Nephron progenitor cell (in vitro differentiated cells): ENCODE results near the gene SNX21.

Source experiments
- DNase-seq: peaks from one replicate; pipeline ENCODE4 v3.0.0; 2021
- H3K27ac Mint-ChIP-seq: 2 replicates; pipeline ENCODE4 v1.8.0; 2021; ENCODE audit warnings: mild to moderate bottlenecking, moderate library complexity, mixed read lengths
- H3K27me3 Mint-ChIP-seq: 2 replicates; pipeline ENCODE4 v1.8.0; 2021; ENCODE audit warnings: mild to moderate bottlenecking, low read depth, mixed read lengths; ENCODE audit not compliant: poor library complexity
- H3K36me3 Mint-ChIP-seq: 2 replicates; pipeline ENCODE4 v1.8.0; 2021; ENCODE audit warnings: low read depth, mixed read lengths
- H3K4me1 Mint-ChIP-seq: 2 replicates; pipeline ENCODE4 v1.8.0; 2021; ENCODE audit warnings: mixed read lengths
- H3K4me3 Mint-ChIP-seq: 2 replicates; pipeline ENCODE4 v1.8.0; 2021; ENCODE audit warnings: mild to moderate bottlenecking, moderate library complexity, mixed read lengths
- H3K9me3 Mint-ChIP-seq: 2 replicates; pipeline ENCODE4 v1.8.0; 2021; ENCODE audit warnings: mild to moderate bottlenecking, moderate library complexity, mixed read lengths
- TF ChIP-seq, protein P1 (sequence below): fragments of 200-600 bp; sonication (generic); IDR thresholded peaks from 2 replicates; pipeline ENCODE4 v1.5.0; 2021; ENCODE audit warnings: antibody characterized with exemption

The SNX21 gene

DNA sequence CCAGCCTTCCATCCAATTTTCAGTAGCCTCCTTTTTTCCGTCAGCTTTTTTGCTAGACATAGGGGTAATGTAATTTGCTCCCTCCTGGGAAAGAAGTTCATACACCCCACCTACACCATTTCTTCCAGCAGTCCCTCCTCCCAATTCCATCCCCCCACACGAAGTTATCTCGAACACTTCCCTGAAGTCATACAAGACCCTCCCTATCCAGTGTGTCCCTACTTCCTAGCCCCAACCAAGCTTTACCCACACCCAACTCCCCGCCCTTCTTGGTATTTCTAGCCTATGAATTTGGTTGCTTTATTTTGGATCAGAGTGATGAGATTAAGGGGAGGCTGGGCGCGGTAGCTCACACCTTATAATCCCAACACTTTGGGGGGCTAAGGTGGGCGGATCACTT, 20.1 kb upstream of the SNX21 start:
- peak overlapping the region; percentile 86 for H3K27ac Mint-ChIP-seq
- peak overlapping the region; percentile 98 for H3K4me3 Mint-ChIP-seq
- no peak for DNase-seq
- TF ChIP-seq, protein P1, sequence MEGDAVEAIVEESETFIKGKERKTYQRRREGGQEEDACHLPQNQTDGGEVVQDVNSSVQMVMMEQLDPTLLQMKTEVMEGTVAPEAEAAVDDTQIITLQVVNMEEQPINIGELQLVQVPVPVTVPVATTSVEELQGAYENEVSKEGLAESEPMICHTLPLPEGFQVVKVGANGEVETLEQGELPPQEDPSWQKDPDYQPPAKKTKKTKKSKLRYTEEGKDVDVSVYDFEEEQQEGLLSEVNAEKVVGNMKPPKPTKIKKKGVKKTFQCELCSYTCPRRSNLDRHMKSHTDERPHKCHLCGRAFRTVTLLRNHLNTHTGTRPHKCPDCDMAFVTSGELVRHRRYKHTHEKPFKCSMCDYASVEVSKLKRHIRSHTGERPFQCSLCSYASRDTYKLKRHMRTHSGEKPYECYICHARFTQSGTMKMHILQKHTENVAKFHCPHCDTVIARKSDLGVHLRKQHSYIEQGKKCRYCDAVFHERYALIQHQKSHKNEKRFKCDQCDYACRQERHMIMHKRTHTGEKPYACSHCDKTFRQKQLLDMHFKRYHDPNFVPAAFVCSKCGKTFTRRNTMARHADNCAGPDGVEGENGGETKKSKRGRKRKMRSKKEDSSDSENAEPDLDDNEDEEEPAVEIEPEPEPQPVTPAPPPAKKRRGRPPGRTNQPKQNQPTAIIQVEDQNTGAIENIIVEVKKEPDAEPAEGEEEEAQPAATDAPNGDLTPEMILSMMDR: no peak
- H3K27me3 Mint-ChIP-seq: no peaks in the 10 kb centered on the region
- H3K4me1 Mint-ChIP-seq: peaks cover 41% of the 10 kb centered on the region
- no peaks in the 10 kb centered on the region for H3K9me3 Mint-ChIP-seq
- H3K36me3 Mint-ChIP-seq: peaks cover 62% of the 10 kb centered on the region

DNA sequence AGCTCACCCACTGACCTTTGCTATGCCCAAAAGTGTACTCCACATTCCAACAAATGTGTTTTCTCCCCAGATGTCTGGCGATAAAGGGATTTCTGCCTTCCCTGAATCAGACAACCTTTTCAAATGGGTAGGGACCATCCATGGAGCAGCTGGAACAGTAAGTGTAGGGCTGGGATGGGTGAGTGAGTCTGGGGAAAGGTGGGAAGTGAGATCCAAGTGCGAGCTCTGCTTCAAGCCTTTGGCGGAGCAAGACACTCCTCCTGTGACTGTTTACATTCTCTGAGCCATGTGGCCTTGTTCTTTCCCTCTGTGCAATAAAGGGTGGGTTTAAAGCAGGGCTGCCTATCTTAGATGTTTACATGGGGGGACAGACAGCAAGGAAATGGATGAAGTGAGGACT, 19.3 kb upstream of the SNX21 start:
- peaks cover under 1% of the 10 kb centered on the region for H3K27me3 Mint-ChIP-seq
- H3K4me1 Mint-ChIP-seq: peaks cover 41% of the 10 kb centered on the region
- DNase-seq: no peak
- TF ChIP-seq, protein P1: no peak
- peak overlapping the region; percentile 19 for H3K27ac Mint-ChIP-seq
- no peaks in the 10 kb centered on the region for H3K9me3 Mint-ChIP-seq
- H3K36me3 Mint-ChIP-seq: peaks cover 55% of the 10 kb centered on the region
- peak overlapping the region; percentile 30 for H3K4me3 Mint-ChIP-seq

DNA sequence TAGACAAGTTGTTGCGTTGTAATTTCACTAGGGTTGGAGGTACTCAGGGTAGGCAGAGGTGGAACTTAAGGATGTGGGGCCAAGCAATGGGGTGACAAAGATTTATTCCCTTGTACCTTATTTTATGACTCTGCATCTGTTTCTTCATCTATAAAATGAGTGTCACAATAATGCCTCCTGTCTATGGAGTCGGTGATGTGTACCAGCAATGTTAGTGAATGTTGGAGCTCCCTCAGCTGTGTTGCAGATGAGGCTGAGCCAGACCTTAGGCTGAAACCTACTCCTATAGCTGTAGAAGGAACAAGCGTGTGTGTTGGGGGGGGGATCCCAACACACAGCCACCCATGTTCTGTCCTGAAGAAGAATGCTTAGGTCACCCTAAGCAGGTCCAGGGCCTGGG, 16.6 kb upstream of the SNX21 start:
- TF ChIP-seq, protein P1: no peak
- Mint-ChIP-seq H3K27ac (peak overlapping the region; percentile 95), H3K36me3 (peaks cover 28% of the 10 kb centered on the region), H3K9me3 (no peaks in the 10 kb centered on the region), H3K4me1 (peaks cover 43% of the 10 kb centered on the region), H3K4me3 (no peak overlapping the region), H3K27me3 (peaks cover 7% of the 10 kb centered on the region)
- no peak for DNase-seq

DNA sequence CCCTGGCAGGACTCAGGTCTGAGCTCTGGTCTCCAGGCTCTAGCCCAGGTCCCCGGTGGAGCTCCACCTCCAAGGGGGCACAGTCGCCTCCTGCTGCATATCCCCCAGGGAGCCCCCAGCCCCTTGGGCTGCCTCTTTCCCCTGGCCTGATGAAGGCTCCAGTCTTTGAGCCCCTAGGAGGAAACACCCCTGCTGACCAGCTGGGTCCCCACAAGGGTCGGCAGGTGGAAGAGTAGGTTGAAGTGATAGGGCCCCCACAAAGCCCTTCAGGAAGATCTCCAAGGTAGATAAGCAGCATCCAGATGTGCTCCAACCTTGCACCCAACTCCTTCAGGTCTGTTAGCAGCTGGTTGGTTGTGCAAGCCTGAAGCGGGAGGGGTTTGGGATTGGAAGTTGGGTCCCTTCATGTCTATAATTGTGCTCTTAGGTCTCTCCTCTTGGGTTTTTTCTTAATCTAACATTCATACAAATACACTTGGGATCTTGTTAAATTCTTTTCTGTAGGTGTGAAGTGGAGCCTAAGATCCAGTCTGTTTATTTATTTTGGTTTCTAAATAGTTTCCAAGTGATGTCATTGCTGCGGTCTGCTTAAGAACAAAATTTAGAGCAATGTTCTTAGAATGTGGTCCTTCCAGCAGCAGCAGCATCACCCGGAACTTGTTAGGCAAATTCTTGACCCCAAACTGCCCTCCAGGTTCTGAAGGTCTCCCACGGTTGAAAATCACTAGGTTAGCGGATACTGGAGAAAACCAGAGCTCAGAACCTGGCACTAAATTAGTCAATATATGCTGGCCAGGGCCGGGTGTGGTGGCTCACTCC, 16.0 kb upstream of the SNX21 start:
- TF ChIP-seq, protein P1: no peak
- no peak overlapping the region for H3K4me3 Mint-ChIP-seq
- peaks cover 26% of the 10 kb centered on the region for H3K36me3 Mint-ChIP-seq
- DNase-seq: no peak
- peaks cover 11% of the 10 kb centered on the region for H3K27me3 Mint-ChIP-seq
- H3K4me1 Mint-ChIP-seq: peaks cover 49% of the 10 kb centered on the region
- H3K9me3 Mint-ChIP-seq: no peaks in the 10 kb centered on the region
- H3K27ac Mint-ChIP-seq: peak overlapping the region; percentile 88

DNA sequence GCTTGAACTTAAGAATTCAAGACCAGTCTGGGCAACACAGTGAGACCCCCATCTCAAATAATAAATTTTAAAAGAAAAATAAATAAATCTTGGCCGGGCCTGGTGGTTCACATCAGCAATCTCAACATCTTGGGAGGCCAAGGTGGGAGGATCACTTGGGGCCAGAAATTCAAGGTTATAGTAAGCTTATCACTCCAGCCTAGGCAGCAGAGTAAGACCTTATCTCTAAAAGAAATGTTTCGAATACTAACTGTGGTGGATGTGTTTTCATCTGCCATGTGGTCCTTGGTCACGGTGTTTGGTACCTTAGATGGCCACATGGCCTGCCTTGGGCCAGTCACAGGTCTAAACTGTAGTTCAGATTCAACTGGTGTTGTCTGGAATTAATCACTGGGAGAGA, 15.4 kb upstream of the SNX21 start:
- Mint-ChIP-seq H3K27ac (no peak overlapping the region), H3K4me1 (peaks cover 47% of the 10 kb centered on the region), H3K36me3 (peaks cover 22% of the 10 kb centered on the region), H3K4me3 (no peak overlapping the region), H3K9me3 (no peaks in the 10 kb centered on the region), H3K27me3 (peaks cover 17% of the 10 kb centered on the region)
- no peak for DNase-seq
- TF ChIP-seq, protein P1: no peak

DNA sequence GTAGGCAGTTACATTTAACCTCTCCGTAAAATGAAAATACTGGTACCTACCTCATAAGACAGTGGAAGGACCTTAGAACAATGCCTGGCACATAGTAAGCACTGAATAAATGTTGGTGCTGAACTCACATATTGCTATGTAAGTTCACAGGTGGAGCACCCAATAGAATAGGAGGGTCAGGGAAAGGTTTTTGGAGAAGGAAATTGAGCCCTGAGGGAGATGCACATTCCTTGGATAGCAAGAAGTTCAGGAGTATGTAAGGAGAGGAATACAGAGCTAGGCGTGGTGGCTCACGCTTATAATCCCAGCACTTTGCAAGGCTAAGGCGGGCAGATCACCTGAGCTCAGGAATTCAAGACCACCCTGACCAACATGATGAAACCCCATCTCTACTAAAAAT, 14.1 kb upstream of the SNX21 start:
- H3K27ac Mint-ChIP-seq: no peak overlapping the region
- H3K9me3 Mint-ChIP-seq: no peaks in the 10 kb centered on the region
- TF ChIP-seq, protein P1: no peak
- H3K4me3 Mint-ChIP-seq: no peak overlapping the region
- no peak for DNase-seq
- peaks cover 49% of the 10 kb centered on the region for H3K4me1 Mint-ChIP-seq
- H3K36me3 Mint-ChIP-seq: peaks cover 19% of the 10 kb centered on the region
- H3K27me3 Mint-ChIP-seq: peaks cover 29% of the 10 kb centered on the region
